OCI-LY1 (cell line): ENCODE measurements around the gene TFPI2.
"Not testable (repeated sequence)": the region's sequence is repeated elsewhere in the genome, so short reads cannot be mapped to it uniquely, and the experiment has no call there.

ENCODE experiments used
- H2AFZ ChIP-seq: fragments of 200-600 bp; sonication (generic), shearing (Covaris generic); 2 replicates; pipeline ENCODE4 v1.6.0; 2014; ENCODE audit warnings: antibody characterized with exemption, mild to moderate bottlenecking, low read length
- H3F3A ChIP-seq: fragments of 200-600 bp; sonication (generic), shearing (Covaris generic); 2 replicates; pipeline ENCODE4 v1.6.0; 2014; ENCODE audit warnings: mild to moderate bottlenecking, antibody characterized with exemption, low read length, moderate library complexity; ENCODE audit not compliant: insufficient read depth
- H3K27ac ChIP-seq: fragments of 200-600 bp; sonication (generic); 2 replicates; pipeline ENCODE4 v1.5.1; 2014; ENCODE audit warnings: low read length, mixed run types, mild to moderate bottlenecking, low read depth; ENCODE audit not compliant: poor library complexity, severe bottlenecking
- H3K27me3 ChIP-seq: fragments of 200-600 bp; sonication (generic); 2 replicates; pipeline ENCODE4 v1.6.0; 2014; ENCODE audit warnings: antibody characterized with exemption, mild to moderate bottlenecking, low read length, moderate library complexity; ENCODE audit not compliant: insufficient read depth
- H3K36me3 ChIP-seq: fragments of 200-600 bp; sonication (generic); 2 replicates; pipeline ENCODE4 v1.6.1; 2014; ENCODE audit warnings: mild to moderate bottlenecking, antibody characterized with exemption, low read length, moderate library complexity, mixed read lengths; ENCODE audit not compliant: insufficient read depth
- H3K4me1 ChIP-seq: fragments of 200-600 bp; sonication (generic); 2 replicates; pipeline ENCODE4 v1.5.1; 2014; ENCODE audit warnings: mild to moderate bottlenecking, low read length, moderate library complexity; ENCODE audit not compliant: insufficient read depth, severe bottlenecking
- H3K4me2 ChIP-seq: fragments of 200-600 bp; sonication (generic), shearing (Covaris generic); 2 replicates; pipeline ENCODE4 v1.6.1; 2014; ENCODE audit warnings: low read length
- H3K4me3 ChIP-seq: fragments of 200-600 bp; sonication (generic); 2 replicates; pipeline ENCODE4 v1.5.1; 2014; ENCODE audit warnings: low read length, low read depth, mild to moderate bottlenecking, mixed read lengths; ENCODE audit not compliant: poor library complexity, severe bottlenecking
- H3K79me2 ChIP-seq: fragments of 200-600 bp; shearing (Covaris generic); 2 replicates; pipeline ENCODE4 v1.6.1; 2016; ENCODE audit warnings: mixed run types, low read length, mixed read lengths; ENCODE audit not compliant: insufficient read depth
- H3K9ac ChIP-seq: fragments of 200-600 bp; sonication (generic), shearing (Covaris generic); 2 replicates; pipeline ENCODE4 v1.6.1; 2014; ENCODE audit warnings: mild to moderate bottlenecking, low read length, mixed read lengths
- H3K9me2 ChIP-seq: fragments of 200-600 bp; sonication (generic), shearing (Covaris generic); 2 replicates; pipeline ENCODE4 v1.6.1; 2014; ENCODE audit warnings: low read depth, mild to moderate bottlenecking, low read length, mixed read lengths
- H3K9me3 ChIP-seq: fragments of 200-600 bp; shearing (Covaris generic); 2 replicates; pipeline ENCODE4 v1.6.1; 2014; ENCODE audit warnings: low read length, mixed read lengths
- H4K20me1 ChIP-seq: fragments of 200-600 bp; sonication (generic), shearing (Covaris generic); 2 replicates; pipeline ENCODE4 v1.6.0; 2016; ENCODE audit warnings: mild to moderate bottlenecking, low read length; ENCODE audit not compliant: insufficient read depth
- EZH2 ChIP-seq: fragments of 200-600 bp; sonication (generic), shearing (Covaris generic); IDR thresholded peaks from 2 replicates; pipeline ENCODE4 v1.8.0; 2017; ENCODE audit warnings: borderline replicate concordance, mixed run types, mild to moderate bottlenecking, antibody characterized with exemption, low read length, moderate library complexity, mixed read lengths
- TF ChIP-seq, protein P1 (sequence below): fragments of 200-600 bp; sonication (generic), shearing (Covaris generic); IDR thresholded peaks from 2 replicates; pipeline ENCODE4 v1.5.1; 2017; ENCODE audit warnings: mild to moderate bottlenecking, antibody characterized with exemption, low read length, moderate library complexity, mixed read lengths

The TFPI2 gene

DNA sequence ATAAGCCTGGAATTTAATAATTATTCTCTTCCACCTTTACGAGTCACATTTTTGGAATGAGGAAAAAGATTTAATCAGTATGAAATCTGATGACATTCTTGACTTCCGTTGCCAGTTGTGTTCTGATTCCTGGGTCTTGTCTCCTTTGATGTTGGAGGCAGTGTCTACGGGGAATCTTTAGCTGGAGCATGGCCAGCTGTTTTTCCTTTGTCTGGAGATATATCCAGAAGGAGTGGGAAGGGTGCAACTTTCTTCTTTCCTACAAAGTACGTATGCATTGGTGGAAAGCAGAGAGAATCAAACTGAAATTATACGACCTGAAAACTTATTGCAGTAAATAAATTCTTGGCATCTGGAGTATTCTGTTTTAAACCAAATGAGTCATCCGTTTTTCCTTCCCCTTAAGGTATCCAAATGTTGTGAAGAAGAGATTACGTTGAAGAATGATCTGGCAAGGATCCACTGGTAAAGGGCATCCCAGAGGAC, 24.1 kb upstream of the TFPI2 start:
- Histone ChIP-seq H3K36me3 (no peaks in the 10 kb centered on the region), H3K27me3 (no peaks in the 10 kb centered on the region), H3K27ac (no peak overlapping the region), H3K4me1 (peaks cover 28% of the 10 kb centered on the region), H4K20me1 (no peaks in the 10 kb centered on the region), H2AFZ (no peak overlapping the region), H3K9ac (no peak overlapping the region), H3K9me2 (no peaks in the 10 kb centered on the region), H3K4me3 (no peak overlapping the region), H3K9me3 (no peaks in the 10 kb centered on the region), H3F3A (no peaks in the 10 kb centered on the region), H3K4me2 (no peak overlapping the region), H3K79me2 (no peaks in the 10 kb centered on the region)
- TF ChIP-seq, protein P1, sequence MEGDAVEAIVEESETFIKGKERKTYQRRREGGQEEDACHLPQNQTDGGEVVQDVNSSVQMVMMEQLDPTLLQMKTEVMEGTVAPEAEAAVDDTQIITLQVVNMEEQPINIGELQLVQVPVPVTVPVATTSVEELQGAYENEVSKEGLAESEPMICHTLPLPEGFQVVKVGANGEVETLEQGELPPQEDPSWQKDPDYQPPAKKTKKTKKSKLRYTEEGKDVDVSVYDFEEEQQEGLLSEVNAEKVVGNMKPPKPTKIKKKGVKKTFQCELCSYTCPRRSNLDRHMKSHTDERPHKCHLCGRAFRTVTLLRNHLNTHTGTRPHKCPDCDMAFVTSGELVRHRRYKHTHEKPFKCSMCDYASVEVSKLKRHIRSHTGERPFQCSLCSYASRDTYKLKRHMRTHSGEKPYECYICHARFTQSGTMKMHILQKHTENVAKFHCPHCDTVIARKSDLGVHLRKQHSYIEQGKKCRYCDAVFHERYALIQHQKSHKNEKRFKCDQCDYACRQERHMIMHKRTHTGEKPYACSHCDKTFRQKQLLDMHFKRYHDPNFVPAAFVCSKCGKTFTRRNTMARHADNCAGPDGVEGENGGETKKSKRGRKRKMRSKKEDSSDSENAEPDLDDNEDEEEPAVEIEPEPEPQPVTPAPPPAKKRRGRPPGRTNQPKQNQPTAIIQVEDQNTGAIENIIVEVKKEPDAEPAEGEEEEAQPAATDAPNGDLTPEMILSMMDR = no peak
- TF ChIP-seq EZH2 = no peak

DNA sequence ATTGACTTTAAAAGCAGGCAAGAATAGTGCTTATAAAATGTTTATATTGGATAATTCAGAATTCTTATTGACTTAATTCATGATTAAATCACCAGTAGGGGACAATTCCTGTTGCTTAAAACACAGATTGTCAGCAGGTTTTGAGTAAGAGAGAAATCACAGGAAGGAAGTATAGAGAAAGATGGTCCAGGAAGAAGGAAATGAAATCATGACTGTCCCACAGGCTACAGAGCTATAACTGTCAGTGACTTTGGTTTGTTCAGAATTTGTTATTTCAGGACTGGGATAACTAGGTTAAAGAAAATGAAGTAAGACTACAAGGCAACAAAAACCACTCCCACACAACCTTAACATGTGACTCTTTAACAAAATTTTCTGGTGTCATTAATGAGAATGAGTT, 22.6 kb upstream of the TFPI2 start:
- H3K4me1 ChIP-seq = peaks cover 28% of the 10 kb centered on the region
- no peak overlapping the region for H3K27ac ChIP-seq
- no peaks in the 10 kb centered on the region for H3K27me3 ChIP-seq
- H3K36me3 ChIP-seq = no peaks in the 10 kb centered on the region
- H3K9me2 ChIP-seq = no peaks in the 10 kb centered on the region
- no peaks in the 10 kb centered on the region for H3K9me3 ChIP-seq
- no peak overlapping the region for H3K4me2 ChIP-seq
- H2AFZ ChIP-seq = peak overlapping the region; percentile 31
- TF ChIP-seq EZH2 = no peak
- TF ChIP-seq, protein P1 = no peak
- no peaks in the 10 kb centered on the region for H3K79me2 ChIP-seq
- no peaks in the 10 kb centered on the region for H4K20me1 ChIP-seq
- H3K9ac ChIP-seq = no peak overlapping the region
- no peaks in the 10 kb centered on the region for H3F3A ChIP-seq
- no peak overlapping the region for H3K4me3 ChIP-seq

DNA sequence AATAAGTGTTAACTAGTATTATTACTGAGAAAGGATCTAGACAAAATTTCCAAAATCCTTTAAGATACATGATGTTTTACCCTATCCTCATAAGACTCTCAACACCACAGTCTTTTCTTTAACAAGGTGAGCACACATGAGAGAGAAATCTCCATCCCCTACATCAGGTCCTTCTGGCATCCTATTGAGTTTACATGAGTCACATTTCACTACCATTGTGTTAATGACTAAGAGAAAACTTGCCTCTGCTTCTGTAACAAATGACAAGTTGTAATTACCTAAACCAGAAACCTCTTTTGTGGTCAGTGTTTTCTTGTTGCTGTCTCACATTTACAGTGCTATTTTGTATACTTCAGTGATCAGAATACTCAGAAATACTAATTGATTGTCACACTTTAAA, 21.1 kb upstream of the TFPI2 start:
- not testable (repeated sequence) for H4K20me1 ChIP-seq, H3K4me2 ChIP-seq, H3K9ac ChIP-seq, H3K27me3 ChIP-seq, H2AFZ ChIP-seq, H3K4me3 ChIP-seq, H3K36me3 ChIP-seq, H3K9me3 ChIP-seq, H3K9me2 ChIP-seq, H3K79me2 ChIP-seq, H3K27ac ChIP-seq, H3F3A ChIP-seq
- peaks cover 21% of the 10 kb centered on the region for H3K4me1 ChIP-seq

DNA sequence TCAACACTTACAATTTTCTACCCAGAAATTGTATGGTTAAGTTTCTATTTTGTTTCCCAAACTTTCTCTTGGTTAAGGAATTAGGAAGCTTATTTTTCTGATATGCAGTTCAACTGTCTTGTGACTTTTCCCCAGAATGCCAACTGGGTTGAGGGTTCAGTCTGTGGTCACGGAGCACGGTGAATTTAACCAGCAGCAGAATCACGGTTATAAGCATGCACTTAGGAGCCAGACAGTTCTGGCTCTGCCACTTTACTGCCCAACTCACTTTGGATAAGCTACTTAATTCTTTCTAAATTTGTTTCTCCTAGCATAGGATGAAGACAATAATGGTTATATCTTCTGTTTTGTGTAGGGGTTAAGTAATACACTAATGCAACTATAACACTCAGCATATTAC, 20.7 kb upstream of the TFPI2 start:
- H2AFZ ChIP-seq, H3K36me3 ChIP-seq, H3K9me2 ChIP-seq, H3K79me2 ChIP-seq, H3K27me3 ChIP-seq, H3K27ac ChIP-seq, H3K9me3 ChIP-seq, H4K20me1 ChIP-seq, H3K4me3 ChIP-seq, H3F3A ChIP-seq, H3K4me2 ChIP-seq, H3K9ac ChIP-seq: not testable (repeated sequence)
- peaks cover 17% of the 10 kb centered on the region for H3K4me1 ChIP-seq
